ENCODE measurements around the gene MOCS1.

MOCS1 gene

DNA sequence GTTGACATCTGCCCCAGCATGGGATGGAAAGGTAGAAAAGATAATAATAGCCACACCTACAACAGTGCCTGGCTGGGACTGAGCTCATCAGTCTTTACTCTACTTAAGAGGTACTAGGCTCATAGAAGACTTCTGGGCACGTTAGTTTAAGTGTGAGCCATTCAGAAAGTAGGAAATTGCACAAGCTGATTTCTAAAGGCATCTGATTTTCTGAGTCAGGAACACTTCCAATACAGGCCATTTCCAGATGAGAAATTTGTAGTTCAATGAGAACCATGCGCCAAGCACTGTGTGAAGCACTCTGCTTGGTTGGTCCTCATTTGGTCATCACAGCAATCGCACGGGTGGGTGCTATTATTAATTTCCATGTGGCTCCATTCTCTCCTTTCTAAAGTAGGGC is 42.3 kb downstream of the MOCS1 start:
- no peak for DNase-seq (ENCODE audit: low spot score)
- H3K27ac ChIP-seq: peak overlapping the region in 1 of 2 donors; percentile 42
- TF ChIP-seq, protein P1, sequence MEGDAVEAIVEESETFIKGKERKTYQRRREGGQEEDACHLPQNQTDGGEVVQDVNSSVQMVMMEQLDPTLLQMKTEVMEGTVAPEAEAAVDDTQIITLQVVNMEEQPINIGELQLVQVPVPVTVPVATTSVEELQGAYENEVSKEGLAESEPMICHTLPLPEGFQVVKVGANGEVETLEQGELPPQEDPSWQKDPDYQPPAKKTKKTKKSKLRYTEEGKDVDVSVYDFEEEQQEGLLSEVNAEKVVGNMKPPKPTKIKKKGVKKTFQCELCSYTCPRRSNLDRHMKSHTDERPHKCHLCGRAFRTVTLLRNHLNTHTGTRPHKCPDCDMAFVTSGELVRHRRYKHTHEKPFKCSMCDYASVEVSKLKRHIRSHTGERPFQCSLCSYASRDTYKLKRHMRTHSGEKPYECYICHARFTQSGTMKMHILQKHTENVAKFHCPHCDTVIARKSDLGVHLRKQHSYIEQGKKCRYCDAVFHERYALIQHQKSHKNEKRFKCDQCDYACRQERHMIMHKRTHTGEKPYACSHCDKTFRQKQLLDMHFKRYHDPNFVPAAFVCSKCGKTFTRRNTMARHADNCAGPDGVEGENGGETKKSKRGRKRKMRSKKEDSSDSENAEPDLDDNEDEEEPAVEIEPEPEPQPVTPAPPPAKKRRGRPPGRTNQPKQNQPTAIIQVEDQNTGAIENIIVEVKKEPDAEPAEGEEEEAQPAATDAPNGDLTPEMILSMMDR (IDR thresholded peaks at IDR 0.05): no peak
- no peak overlapping the region for H3K4me3 ChIP-seq

DNA sequence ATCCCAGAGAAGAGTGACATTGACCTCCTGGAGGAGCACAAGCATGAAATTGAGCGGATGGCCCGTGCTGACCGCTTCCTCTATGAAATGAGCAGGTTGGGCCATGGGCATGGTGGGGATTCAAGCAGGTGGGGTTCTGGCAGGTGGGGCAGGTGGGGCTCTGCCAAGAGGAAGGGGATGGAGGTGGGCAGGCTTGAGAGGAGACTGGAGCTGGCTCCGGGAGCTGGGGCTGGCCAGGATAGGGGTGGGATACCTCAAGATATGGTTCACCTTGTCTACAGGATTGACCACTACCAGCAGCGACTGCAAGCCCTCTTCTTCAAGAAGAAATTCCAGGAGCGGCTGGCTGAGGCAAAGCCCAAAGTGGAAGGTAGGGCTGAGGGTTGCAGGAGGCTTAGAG is 42.9 kb downstream of the MOCS1 start:
- H3K4me3 ChIP-seq: no peak overlapping the region
- H3K27ac ChIP-seq: no peak overlapping the region
- DNase-seq (ENCODE audit: low spot score): no peak
- TF ChIP-seq, protein P1 (IDR thresholded peaks at IDR 0.05): no peak

DNA sequence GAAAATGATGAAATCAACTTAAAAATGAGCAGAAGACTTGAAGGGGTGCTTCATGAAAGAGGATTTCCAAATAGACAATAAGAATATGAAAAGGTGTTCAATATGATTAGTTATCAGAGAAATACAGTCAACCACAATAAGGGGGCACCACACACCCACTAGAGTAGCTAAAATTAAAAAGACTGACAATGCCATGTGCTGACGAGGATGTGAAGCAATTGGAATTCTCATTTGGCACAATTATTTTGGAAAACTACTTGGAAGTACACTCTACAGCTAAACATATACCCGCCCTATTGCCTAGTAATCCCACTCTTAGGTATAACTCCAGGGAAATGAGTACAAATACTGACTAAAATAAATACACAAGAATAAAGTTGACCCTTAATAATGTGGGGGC is 45.0 kb downstream of the MOCS1 start:
- no peak overlapping the region for H3K4me3 ChIP-seq
- H3K27ac ChIP-seq: no peak overlapping the region
- TF ChIP-seq, protein P1 (IDR thresholded peaks at IDR 0.05): no peak
- no peak for DNase-seq (ENCODE audit: low spot score)

DNA sequence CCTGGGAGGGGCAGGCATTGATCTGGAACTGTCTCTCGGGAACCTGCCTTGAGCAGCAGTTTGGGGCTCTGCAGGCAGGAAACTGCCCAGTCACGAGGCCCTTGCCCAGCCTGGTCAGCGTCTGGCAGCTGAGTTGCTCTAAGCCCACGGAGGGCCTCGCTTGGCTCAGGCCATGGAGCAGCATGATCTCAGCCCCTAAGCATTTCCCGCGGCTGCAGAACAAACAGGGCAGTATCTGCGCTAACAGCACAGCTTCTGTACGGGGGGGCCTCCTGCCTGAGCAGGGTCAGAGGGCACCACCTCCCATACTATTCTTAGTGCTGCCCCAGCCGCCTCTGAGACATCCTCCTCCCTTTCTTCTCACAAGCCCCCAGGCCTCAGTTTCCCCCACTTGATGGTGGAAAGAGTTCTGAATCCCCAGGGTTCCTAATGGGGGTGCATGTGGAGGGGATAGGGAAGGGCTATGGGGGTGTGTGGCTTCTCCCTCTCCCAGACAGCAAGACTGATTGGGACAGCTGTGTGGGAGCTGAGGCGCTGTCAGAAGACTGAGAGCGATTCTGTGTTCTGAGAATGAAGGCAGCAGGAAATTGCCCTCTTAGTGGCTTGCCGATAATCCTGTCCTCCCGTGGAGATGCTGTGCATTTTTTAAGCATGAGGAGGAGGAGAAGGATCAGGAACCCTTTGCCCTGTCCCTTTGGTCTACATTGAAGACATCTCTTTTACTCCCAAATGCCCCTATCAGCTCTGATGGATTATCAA is 46.4 kb downstream of the MOCS1 start:
- DNase-seq (ENCODE audit: low spot score): peak; percentile 95

DNA sequence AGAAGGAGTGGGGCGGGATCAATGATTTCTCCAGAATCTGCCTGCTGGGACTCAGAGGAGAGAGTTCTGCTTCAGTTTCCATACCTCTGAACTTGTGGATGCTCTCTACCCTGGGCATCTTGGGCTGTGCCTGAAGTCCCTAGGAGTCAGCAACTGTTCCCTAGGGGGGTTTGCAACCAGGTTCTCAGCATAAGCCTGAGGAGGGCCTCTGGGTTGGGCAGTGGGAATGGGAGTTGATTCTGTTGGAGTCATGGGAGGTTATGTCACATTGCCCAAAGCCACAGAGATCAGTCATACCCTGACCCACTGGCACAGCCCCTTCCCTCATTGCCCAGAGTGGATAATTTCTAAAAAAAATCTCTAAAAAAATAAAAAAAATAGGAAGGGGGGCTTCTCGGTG is 47.4 kb downstream of the MOCS1 start:
- TF ChIP-seq, protein P1 (IDR thresholded peaks at IDR 0.05): no peak
- DNase-seq (ENCODE audit: low spot score): no peak
- Histone ChIP-seq H3K4me3 (no peak overlapping the region), H3K27ac (peak overlapping the region; percentile 82 to 94)

More for the DNA sequence above, 46.4 kb downstream of the MOCS1 start:
- H3K27ac ChIP-seq: peak overlapping the region; percentile 82 to 94
- TF ChIP-seq, protein P1 (IDR thresholded peaks at IDR 0.05): no peak
- H3K4me3 ChIP-seq: peak overlapping the region; percentile 33

DNA sequence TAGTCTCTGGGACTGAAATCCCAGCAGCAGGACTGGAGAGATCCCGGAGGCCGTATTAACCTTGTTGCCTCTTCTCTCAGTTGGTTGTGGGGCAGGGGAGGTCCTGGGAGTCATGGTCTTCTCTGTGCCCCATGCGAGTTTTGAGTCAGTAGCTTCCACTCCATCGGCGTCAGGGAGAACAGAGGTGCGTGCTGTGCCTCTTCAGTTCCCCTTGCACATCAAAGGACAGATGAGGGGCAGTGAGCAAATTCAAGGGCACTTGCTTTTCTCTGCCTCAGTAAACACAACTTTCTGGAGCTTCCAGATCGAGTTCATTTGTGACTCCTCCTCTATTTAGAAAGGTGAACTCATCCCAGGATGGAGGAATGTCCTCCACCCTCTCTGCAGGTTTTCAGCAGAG is 48.6 kb downstream of the MOCS1 start:
- DNase-seq (ENCODE audit: low spot score): no peak
- peak overlapping the region; percentile 82 to 94 for H3K27ac ChIP-seq
- H3K4me3 ChIP-seq: no peak overlapping the region
- TF ChIP-seq, protein P1 (IDR thresholded peaks at IDR 0.05): no peak

DNA sequence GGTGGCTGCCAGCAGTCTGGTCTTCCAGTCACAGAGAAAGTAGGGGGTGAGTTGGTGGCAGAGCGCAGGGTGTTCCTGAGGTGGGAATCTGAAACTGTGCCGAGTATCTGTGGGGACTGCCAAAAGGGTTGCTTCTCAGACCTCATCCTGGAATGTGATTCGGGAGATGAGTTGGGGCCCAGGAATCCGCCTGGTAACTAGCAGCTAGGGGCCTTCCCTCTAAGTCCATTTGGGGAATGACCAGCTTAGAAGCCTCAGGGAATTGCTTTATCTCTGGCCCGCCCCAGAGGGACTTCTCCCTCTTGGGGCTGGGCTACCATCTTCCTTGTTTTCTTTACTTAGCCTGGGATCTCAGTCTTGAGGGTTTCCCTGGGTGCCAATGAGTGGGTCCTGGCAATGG is 49.6 kb downstream of the MOCS1 start:
- H3K27ac ChIP-seq: peak overlapping the region; percentile 82 to 94
- TF ChIP-seq, protein P1 (IDR thresholded peaks at IDR 0.05): no peak

More for the DNA sequence above, 49.6 kb downstream of the MOCS1 start:
- DNase-seq (ENCODE audit: low spot score): no peak
- no peak overlapping the region for H3K4me3 ChIP-seq

Measured in coronary artery (tissue), 2 donors.